ENCODE results near the gene COLEC11. TPM values are rescaled to one million over a fixed set of nuclear protein-coding genes. Genes with fewer than 3 reads are reported as not detected.

The COLEC11 gene
- total RNA-seq, 1 experiment from 2014 or later, result 1.3 TPM

DNA sequence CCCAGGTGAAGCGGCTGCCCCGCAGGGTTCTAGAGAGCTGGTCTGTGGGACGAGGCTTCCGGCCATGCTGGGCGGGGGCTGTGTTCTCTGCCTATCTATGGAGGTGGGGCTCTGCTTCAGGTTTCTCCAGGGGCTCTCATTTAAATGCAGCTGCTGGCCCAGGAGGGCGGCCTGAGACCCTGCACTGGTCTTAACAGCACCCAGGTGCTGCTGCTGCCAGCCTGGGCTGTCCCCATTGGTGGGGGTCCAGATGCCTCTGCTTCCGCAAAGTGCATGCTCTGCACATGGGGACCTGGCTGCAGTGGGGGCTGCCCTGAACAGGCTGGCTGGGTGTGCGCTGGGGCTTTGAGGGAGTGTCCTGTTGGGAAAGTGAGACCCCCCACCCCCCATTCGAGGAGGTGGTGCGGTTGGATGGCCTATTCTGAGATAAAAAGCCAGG is 33.3 kb downstream of the COLEC11 start:
- 0 out of 2 replicates have a peak, but pooled peaks have one; percentile 10 for ATAC-seq
- no peak for DNase-seq (ENCODE audit: low spot score)
- TF ChIP-seq ATF2 (CRISPR knock-in tag; IDR thresholded peaks at IDR 0.05; ENCODE audit: borderline replicate concordance, low read depth), result no peak
- TF ChIP-seq MXD4 (CRISPR knock-in tag; IDR thresholded peaks at IDR 0.05; ENCODE audit: borderline replicate concordance), result no peak
- no peak for TF ChIP-seq USF1 (CRISPR knock-in tag; IDR thresholded peaks at IDR 0.05)
- TF ChIP-seq, protein P1, sequence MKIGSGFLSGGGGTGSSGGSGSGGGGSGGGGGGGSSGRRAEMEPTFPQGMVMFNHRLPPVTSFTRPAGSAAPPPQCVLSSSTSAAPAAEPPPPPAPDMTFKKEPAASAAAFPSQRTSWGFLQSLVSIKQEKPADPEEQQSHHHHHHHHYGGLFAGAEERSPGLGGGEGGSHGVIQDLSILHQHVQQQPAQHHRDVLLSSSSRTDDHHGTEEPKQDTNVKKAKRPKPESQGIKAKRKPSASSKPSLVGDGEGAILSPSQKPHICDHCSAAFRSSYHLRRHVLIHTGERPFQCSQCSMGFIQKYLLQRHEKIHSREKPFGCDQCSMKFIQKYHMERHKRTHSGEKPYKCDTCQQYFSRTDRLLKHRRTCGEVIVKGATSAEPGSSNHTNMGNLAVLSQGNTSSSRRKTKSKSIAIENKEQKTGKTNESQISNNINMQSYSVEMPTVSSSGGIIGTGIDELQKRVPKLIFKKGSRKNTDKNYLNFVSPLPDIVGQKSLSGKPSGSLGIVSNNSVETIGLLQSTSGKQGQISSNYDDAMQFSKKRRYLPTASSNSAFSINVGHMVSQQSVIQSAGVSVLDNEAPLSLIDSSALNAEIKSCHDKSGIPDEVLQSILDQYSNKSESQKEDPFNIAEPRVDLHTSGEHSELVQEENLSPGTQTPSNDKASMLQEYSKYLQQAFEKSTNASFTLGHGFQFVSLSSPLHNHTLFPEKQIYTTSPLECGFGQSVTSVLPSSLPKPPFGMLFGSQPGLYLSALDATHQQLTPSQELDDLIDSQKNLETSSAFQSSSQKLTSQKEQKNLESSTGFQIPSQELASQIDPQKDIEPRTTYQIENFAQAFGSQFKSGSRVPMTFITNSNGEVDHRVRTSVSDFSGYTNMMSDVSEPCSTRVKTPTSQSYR (CRISPR knock-in tag; IDR thresholded peaks at IDR 0.05), result no peak
- no peak for TF ChIP-seq PREB (CRISPR knock-in tag; IDR thresholded peaks at IDR 0.05; ENCODE audit: borderline replicate concordance)
- TF ChIP-seq, protein P2, sequence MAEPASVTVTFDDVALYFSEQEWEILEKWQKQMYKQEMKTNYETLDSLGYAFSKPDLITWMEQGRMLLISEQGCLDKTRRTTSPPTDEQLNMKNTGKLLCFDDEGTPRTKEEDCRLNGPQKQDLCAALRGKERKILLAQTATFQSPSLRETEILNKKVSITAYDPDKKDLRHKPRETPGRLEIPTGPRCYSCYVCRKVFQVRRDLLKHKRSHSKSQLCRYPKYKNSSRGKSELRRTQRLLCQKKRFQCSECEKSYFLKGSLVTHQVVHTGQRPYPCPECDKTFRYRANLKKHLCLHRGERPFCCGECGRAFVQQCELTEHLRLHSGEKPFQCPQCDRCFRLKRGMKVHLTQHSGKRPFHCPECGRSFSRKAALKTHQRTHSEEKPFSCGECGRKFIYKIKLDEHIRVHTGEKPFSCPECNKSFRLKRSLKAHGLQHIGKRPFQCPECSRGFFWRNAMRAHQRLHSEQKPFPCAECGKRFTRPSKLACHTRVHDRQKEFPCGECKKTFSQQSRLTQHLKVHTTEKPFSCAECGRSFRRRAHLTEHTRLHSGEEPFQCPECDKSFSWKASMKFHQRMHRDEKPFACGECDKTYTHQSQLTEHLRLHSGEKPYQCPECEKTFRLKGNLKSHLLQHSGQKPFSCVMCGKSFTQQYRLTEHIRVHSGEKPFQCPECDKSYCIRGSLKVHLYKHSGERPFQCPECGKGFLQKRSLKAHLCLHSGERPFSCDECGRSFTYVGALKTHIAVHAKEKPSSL (CRISPR knock-in tag; conservative IDR thresholded peaks at IDR 0.05), result no peak
- no peak for TF ChIP-seq ZNF263 (CRISPR knock-in tag; IDR thresholded peaks at IDR 0.05; ENCODE audit: low read depth)
- CTCF ChIA-PET, result interaction anchor here (0.8 to 1.8 kb wide), 9 partner anchors 13 to 185 kb away, joined by 3 to 15 read pairs (median 4); partner anchors contain the start of gene RNASEH1
- Mint-ChIP-seq H3K4me1 (peaks cover 8% of the 10 kb centered on the region), H3K27ac (no peak overlapping the region), H3K9me3 (peaks cover 10% of the 10 kb centered on the region), H3K27me3 (ENCODE audit: low read depth) (no peaks in the 10 kb centered on the region), H3K36me3 (no peaks in the 10 kb centered on the region), H3K4me3 (no peak overlapping the region)
- POLR2A ChIA-PET, result no interaction called here

GRCh38 chr2:3628800-3629199 is 33.9 kb downstream of the COLEC11 start:
- H3K9me3 Mint-ChIP-seq, result peaks cover 5% of the 10 kb centered on the region; the same call in 1 of the 2 replicates
- H3K27ac Mint-ChIP-seq, result no peak overlapping the region
- H3K27me3 Mint-ChIP-seq (ENCODE audit: low read depth), result no peaks in the 10 kb centered on the region
- DNase-seq (ENCODE audit: low spot score) (peak; percentile 74), ATAC-seq (peak; percentile 90)
- peaks cover 9% of the 10 kb centered on the region; the same call in 1 of the 2 replicates for H3K4me1 Mint-ChIP-seq
- no peaks in the 10 kb centered on the region for H3K36me3 Mint-ChIP-seq
- no peak overlapping the region for H3K4me3 Mint-ChIP-seq
- CTCF ChIA-PET, result interaction anchor here (0.8 to 1.8 kb wide), 11 partner anchors 9 to 185 kb away, joined by 3 to 15 read pairs (median 4); partner anchors contain the start of gene RNASEH1
- POLR2A ChIA-PET, result no interaction called here
- TF ChIP-seq RELA (CRISPR knock-in tag; IDR thresholded peaks at IDR 0.05; ENCODE audit: borderline replicate concordance), result no peak
- no peak for TF ChIP-seq ZNF423 (CRISPR knock-in tag; IDR thresholded peaks at IDR 0.05)
- TF ChIP-seq, protein P3, sequence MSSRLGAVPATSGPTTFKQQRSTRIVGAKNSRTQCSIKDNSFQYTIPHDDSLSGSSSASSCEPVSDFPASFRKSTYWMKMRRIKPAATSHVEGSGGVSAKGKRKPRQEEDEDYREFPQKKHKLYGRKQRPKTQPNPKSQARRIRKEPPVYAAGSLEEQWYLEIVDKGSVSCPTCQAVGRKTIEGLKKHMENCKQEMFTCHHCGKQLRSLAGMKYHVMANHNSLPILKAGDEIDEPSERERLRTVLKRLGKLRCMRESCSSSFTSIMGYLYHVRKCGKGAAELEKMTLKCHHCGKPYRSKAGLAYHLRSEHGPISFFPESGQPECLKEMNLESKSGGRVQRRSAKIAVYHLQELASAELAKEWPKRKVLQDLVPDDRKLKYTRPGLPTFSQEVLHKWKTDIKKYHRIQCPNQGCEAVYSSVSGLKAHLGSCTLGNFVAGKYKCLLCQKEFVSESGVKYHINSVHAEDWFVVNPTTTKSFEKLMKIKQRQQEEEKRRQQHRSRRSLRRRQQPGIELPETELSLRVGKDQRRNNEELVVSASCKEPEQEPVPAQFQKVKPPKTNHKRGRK (CRISPR knock-in tag; IDR thresholded peaks at IDR 0.05; ENCODE audit: borderline replicate concordance), result no peak
- TF ChIP-seq ZNF396 (CRISPR knock-in tag; IDR thresholded peaks at IDR 0.05; ENCODE audit: borderline replicate concordance), result no peak
- no peak for TF ChIP-seq TP53 (CRISPR knock-in tag; IDR thresholded peaks at IDR 0.05)
- TF ChIP-seq NR1H2 (CRISPR knock-in tag; IDR thresholded peaks at IDR 0.05), result no peak
- no peak for TF ChIP-seq FOXP1 (CRISPR knock-in tag; IDR thresholded peaks at IDR 0.05; ENCODE audit: borderline replicate concordance)
- TF ChIP-seq, protein P4, sequence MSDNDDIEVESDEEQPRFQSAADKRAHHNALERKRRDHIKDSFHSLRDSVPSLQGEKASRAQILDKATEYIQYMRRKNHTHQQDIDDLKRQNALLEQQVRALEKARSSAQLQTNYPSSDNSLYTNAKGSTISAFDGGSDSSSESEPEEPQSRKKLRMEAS (CRISPR knock-in tag; IDR thresholded peaks at IDR 0.05), result no peak
- no peak for TF ChIP-seq JUN (CRISPR knock-in tag; IDR thresholded peaks at IDR 0.05)
- no peak for TF ChIP-seq PRRX2 (CRISPR knock-in tag; IDR thresholded peaks at IDR 0.05)
- TF ChIP-seq, protein P5, sequence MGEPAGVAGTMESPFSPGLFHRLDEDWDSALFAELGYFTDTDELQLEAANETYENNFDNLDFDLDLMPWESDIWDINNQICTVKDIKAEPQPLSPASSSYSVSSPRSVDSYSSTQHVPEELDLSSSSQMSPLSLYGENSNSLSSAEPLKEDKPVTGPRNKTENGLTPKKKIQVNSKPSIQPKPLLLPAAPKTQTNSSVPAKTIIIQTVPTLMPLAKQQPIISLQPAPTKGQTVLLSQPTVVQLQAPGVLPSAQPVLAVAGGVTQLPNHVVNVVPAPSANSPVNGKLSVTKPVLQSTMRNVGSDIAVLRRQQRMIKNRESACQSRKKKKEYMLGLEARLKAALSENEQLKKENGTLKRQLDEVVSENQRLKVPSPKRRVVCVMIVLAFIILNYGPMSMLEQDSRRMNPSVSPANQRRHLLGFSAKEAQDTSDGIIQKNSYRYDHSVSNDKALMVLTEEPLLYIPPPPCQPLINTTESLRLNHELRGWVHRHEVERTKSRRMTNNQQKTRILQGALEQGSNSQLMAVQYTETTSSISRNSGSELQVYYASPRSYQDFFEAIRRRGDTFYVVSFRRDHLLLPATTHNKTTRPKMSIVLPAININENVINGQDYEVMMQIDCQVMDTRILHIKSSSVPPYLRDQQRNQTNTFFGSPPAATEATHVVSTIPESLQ (CRISPR knock-in tag; IDR thresholded peaks at IDR 0.05), result no peak
- no peak for TF ChIP-seq NFE2L1 (CRISPR knock-in tag; IDR thresholded peaks at IDR 0.05)
- no peak for TF ChIP-seq SMAD4 (CRISPR knock-in tag; IDR thresholded peaks at IDR 0.05)
- TF ChIP-seq, protein P6, sequence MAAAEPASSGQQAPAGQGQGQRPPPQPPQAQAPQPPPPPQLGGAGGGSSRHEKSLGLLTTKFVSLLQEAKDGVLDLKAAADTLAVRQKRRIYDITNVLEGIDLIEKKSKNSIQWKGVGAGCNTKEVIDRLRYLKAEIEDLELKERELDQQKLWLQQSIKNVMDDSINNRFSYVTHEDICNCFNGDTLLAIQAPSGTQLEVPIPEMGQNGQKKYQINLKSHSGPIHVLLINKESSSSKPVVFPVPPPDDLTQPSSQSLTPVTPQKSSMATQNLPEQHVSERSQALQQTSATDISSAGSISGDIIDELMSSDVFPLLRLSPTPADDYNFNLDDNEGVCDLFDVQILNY (CRISPR knock-in tag; IDR thresholded peaks at IDR 0.05), result no peak
